Renal pelvis (tissue), 4 donors: ENCODE results near the gene B4GALNT4. TPM values are rescaled to one million over a fixed set of nuclear protein-coding genes. Genes with fewer than 3 reads are reported as not detected.
"Not testable (repeated sequence)": the region's sequence is repeated elsewhere in the genome, so short reads cannot be mapped to it uniquely, and the experiment has no call there.

ENCODE experiments used
- DNase-seq: peaks from one replicate; pipeline ENCODE4 v3.0.0-alpha.2; 2013
- polyA plus RNA-seq, 3 donors: library from polyadenylated mRNA; unstranded; fragments of 120-200 nt; gene quantifications; one replicate each; pipeline ENCODE4 v1.2.1, GENCODE V29; 2013; ENCODE audit not compliant: insufficient read length in 3 of 3

The B4GALNT4 gene
- polyA plus RNA-seq, 3 donors: 77.7 to 93.4 (median 87.2) TPM

DNA sequence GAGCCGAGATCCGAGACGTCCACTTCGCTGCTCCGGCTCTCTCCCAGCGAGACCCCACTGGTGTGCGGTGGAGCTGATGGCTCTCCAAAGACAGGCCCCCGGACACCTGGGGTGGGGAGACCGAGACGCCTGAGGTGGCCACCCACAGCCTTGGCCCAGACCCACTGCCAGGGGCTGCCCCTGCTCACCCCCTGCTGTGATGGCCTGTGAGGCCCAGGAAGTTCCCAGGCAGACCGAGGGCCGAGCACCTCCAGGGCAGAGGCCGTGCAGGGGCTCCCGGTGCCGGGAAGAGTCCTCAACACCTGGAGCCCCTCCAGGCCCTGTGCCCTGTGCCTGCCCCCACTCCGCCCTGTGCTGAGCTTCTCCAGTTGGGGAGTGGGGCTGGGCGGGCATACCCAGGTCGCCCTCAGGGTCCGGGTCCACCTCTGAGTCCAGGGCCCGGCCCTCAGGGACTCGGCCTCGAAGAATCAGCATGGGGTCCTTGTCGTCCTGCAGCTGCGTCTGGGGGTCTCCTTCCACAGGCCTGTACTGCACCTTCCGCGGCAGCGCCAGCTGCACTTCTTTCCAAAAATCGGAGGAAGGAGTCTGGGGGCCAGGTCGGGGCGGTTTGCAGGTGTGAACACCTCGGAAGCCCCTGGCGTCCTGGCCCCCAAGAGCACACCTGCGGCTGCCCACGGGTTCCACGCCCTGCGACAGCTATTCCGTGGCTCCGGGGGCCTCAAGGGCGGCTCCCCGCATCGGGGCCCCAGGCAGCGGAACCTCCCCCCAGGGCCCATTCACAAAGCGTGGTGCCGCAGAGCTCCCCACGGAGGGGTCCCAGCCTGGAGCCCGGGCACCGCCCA is 36.9 kb downstream of the B4GALNT4 start:
- no peak for DNase-seq

DNA sequence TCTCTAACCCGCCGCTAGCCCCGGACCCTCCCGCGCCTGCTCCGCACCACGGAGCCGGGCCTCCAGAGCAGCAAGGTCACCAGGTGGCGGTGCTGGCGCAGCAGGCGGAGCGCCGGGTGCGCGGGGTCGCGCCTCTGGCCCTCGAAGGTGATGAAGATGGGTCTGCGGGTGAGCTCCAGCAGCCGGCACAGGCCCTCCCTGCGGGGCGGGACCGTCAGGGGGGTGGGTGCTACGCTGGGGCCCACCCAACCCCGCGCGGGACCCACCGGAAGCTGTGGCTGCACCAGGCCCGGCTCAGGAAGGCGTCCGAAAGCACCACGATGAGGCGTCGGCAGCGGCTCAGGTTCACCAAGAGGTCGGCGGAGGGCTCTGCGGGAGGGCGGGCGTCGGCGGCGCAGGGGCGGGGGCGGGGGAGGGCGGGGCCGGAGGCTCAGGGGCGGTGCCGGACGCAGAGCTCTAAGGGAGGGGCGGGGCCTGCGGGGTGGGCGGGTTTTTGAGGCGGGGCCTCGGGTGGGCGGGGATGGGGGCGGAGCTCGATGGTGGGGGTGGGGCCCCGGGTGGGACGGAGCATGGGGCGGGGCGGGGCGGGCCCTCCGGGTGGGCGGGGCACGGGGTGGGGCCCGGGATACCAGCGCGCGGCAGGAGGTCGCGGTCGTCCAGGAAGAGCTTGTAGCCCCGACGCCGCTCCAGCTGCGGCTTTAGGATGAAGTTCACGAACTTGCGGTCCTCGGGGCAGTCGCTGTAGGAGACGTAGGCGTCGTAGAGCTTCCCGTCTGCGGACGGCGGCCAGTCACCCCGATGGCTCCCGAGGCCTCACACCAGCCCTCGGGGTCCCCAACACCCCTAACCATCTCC is 37.7 kb downstream of the B4GALNT4 start:
- DNase-seq: peak; percentile 53

DNA sequence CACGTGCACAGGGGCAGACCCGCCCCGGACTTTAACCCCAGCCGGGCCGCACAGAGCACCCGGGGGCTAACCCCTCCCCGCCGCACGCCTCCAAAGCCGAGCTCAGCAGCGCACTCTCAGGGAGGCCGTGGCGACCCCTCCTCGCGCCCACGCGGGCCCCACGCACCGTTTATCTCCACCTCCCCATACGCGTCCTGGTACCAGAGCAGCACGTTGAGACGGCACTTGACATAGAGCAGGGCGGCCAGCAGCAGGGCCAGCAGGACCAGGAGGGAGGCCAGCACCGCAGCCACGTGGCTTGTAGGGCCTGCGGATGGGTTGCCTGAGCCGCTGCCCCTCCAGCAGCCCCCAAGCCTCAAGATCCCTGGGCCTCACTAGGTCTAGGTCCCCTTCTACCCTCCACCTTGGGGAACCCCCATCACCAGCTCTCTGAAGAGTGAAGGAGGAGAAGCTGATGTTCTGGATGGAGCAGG is 38.4 kb downstream of the B4GALNT4 start:
- DNase-seq: no peak

DNA sequence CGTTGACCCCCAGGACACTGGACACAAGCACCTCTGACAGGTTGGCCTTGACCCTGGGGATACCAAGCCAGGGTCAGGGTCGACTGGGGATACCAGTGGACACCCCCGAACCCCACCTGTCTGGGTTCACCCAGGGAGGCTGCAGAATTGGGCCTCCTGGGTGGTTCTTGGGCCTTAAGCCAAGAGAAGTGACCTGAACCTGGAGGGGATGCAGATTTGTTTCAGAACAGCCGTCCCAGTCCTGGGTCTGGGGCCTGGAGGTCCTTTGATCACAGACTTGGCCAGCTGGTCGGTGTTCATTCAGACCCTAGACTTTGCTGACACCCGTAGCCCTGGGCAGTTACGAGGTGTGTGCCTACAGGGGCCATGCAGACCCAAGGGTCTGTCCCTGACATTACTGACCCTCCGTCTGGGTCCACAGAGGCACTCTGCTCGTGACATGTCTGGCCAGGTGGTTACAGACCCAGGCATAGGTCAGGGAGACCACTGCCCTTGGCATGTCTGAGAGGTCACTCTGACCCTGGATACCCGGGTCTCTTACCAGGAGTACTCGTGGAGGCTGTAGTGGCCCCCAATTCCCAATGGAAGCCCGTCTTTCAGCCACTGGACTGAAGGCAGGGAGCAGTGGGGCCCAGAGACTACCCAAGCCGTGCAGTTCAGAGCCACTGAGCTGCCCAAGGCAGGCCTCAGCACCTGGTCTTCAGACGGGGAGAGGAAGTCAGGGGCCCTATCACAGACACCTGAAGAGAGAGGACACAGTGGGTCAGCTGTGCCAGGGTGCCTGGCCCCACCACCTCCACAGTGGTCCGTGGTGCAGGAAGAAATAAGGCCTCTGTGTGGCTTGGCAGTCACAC is 39.1 kb downstream of the B4GALNT4 start:
- no peak for DNase-seq

DNA sequence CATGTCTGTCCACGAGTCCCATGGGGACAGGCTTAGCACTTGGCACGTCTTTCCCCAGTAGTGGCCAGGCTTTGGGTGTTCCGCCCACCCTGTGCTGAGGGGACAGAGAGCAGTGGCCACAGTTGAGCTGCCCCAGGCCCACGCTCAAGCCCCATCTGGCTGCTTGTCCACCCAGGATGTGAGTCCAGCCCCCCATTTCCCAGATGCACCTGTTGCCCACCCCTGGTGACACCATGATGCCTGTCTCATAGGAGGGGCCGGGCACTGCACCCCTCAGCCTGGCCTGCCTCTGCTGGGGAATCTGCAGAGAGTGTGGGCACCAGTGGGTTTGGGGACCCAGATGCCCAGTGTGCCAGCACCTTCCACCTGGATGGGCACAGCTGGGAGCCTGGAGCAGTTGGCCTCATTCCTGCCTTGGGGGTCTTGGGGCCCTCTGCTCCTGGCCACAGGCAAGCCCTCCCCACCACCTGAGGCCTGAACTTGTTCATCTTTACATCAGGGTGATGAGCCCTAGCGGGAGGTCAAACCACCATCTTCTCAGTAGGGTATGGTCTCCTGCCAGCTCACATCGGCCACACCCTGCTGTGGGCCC is 39.8 kb downstream of the B4GALNT4 start:
- DNase-seq: no peak

DNA sequence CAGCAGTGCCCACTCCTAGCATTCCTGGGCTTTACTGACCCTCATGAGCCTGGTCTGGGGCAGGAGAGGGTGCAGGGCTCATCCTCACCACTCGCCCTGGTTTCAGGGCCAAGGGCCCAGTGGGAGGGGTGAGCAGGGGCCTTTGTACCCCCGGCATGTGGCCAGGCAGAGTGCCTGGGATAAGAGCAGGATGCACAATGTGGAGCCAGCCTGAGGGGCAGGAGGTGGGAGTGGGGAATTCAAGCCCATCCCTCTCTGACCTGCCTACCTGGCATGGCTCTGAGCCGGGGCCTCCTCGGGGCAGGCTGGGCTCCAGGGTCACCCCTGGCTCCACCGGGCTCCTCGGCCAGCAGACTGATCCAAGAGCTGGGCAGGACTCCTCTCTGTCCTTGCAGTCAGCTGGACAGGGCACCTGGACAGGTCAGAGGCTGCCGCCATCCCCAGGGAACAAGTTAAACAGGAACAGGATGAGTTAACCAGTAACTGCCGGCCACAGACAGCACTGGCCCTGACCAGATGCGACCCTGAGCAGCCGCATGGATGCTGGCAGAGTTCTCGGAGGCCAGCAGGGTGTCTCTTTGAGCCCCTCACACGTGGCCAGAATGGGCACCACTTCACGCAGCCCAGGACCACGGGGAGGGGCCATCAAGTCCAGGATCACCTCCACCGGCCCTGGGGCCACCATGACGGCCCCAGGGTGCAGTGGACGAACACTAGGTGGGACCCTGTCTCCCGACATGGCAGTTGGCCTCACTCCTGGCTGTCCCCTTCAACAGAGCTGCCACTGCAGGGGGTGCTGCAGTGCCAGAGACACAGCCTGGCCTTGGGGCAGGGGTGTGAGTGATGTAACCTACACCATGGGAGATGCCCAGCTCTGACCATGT is 40.5 kb downstream of the B4GALNT4 start:
- no peak for DNase-seq

DNA sequence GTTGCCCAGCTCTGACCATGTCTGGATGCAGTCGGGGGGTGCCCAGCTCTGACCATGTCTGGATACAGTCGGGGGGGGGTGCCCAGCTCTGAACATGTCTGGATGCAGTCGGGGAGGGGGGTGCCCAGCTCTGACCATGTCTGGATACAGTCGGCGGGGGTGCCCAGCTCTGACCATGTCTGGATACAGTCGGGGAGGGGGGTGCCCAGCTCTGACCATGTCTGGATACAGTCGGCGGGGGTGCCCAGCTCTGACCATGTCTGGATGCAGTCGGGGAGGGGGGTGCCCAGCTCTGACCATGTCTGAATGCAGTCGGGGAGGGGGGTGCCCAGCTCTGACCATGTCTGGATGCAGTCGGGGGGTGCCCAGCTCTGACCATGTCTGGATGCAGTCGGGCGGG is 41.4 kb downstream of the B4GALNT4 start:
- DNase-seq: not testable (repeated sequence)

DNA sequence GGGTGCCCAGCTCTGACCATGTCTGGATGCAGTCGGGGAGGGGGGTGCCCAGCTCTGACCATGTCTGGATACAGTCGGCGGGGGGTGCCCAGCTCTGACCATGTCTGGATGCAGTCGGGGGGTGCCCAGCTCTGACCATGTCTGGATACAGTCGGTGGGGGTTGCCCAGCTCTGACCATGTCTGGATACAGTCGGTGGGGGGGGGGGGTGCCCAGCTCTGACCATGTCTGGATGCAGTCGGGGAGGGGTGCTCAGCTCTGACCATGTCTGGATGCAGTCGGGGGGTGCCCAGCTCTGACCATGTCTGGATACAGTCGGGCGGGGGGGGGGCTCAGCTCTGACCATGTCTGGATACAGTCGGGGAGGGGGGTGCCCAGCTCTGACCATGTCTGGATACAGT is 42.2 kb downstream of the B4GALNT4 start:
- not testable (repeated sequence) for DNase-seq

DNA sequence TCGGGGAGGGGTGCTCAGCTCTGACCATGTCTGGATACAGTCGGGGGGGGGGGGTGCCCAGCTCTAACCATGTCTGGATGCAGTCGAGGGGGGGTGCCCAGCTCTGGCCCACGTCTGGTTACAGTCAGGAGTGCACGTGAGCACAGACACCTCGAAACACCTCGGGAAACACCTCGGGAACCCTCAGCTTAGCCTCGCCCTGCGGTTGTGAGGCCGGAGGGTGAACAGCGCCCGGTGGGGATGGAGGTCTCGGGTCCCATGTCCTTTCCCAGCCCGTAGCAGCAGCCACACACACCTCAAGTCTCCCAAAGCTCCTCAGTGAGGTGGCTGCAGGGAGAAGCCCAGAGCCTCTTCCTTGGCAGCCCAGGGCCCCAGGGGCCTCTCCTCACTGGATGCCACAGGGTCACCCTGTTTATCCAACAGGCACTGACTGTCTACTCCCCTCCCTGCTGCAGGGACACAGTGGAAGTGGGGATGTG is 43.4 kb downstream of the B4GALNT4 start:
- no peak for DNase-seq

DNA sequence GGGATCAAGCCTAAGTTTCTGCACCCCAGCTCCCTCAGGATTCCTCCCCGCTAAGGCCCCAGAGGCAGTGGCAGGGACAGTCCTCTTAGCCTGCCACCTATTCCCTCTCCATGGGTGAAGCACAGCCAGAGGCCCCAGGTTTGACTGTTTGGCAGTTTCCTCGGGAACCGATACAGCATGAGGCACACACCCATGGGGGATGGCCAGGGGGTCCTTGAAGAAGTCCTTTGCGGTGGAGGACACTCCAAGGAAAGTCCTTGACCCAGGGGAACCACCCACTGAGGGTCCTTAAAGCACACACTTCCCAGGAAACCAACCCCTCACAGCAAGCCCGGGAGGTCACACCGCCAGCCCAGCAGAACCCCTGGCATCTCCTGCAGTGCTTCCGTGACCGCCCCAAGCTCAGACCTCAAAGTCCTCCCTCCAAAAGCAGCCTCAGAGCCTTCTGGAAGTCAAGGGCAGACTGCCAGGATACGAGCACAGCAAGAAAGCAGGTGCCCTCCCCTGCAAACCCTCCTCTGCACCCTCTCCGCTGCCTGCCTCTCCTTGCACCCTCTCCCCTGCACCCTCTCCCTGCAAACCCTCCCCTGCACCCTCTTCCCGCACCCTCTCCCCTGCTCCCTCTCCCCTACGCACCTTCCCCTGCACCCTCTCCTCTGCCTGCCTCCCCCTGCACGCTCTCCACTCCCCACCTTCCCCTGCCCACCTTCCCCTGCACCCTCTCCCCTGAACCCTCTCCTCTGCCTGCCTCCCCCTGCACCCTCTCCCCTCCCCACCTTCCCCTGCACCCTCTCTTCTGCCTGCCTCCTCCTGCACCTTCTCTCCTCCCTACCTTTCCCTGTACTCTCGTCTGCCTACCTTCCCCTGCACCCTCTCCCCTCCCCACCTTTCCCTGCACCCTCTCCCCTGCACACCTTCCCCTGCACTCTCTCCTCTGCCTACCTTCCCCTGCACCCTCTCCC is 44.1 kb downstream of the B4GALNT4 start:
- no peak for DNase-seq

DNA sequence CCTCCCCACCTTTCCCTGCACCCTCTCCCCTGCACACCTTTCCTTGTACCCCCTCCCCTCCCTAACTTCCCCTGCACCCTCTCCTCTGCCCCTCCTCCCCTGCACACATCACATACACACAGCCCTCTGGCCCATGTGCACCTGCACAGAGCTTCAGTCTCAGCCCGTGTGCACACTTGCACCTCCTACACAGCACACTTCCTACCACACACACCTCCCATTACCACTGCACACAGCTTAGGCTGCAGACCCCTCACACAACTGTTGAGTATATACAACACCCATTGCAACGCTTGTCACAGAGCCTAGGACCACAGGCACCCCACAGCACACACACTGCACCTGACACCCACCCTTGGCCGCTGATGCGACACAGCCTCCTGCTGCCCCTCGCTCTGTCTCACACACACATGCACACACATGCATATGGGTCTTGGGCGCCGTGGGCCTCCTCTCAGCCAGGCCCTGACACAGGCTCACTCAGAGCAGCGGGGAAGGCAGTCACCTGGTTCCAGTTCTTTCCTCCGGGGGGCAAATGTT is 45.1 kb downstream of the B4GALNT4 start:
- DNase-seq: no peak

DNA sequence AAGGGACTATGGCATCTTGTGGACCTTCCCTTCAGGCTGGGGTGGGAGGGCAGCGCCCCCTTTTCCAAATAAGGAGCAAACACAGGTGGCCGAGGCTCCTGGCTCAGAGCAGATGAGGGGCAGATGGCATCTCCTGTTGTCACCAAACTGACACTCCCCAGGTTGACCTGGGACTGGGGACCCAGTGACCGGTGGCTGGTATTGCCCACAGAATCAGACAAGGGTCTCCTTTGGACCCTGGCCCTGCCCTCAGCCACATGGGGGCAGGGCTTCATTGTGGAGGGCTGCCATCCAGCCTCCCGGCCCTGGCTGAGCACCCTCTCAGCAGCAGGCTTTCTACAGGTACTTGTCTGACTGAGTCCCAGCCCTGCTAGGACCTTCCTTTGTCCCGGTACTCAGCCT is 46.3 kb downstream of the B4GALNT4 start:
- no peak for DNase-seq

DNA sequence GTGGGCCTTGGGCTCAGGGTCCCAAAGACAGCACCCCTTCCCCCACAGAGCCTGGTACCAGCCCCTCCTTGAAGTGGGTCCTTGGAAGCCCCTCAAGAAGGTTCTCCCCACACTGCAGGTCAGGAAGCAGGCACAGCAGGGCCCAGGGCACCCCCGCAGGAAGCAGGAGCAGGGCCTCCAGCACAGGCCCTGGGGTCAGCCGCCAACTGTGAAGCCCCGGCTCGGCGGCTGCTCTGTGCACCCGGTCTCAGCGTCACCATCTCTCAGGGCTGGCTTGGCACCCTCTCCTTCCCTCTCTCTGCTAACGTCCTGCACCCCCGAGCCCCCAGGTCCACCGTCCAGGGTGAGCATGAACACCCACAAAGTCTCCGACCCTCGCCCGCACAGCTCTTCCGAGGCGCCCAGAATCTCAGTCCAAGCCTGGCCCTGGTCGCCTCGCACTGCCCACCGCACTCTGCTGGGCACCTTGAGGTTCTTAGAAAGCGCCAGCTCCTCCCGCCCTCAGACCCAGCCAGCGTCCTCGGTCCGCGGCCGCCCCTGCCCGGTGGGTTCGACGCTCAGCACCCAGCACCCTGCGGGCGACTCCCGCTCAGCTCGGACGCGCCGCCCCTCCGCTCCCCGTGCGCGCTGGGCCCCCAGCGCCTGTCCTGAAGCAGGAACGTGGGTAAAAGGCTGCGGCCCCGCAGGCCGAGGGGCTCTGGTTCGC is 46.9 kb downstream of the B4GALNT4 start:
- no peak for DNase-seq

DNA sequence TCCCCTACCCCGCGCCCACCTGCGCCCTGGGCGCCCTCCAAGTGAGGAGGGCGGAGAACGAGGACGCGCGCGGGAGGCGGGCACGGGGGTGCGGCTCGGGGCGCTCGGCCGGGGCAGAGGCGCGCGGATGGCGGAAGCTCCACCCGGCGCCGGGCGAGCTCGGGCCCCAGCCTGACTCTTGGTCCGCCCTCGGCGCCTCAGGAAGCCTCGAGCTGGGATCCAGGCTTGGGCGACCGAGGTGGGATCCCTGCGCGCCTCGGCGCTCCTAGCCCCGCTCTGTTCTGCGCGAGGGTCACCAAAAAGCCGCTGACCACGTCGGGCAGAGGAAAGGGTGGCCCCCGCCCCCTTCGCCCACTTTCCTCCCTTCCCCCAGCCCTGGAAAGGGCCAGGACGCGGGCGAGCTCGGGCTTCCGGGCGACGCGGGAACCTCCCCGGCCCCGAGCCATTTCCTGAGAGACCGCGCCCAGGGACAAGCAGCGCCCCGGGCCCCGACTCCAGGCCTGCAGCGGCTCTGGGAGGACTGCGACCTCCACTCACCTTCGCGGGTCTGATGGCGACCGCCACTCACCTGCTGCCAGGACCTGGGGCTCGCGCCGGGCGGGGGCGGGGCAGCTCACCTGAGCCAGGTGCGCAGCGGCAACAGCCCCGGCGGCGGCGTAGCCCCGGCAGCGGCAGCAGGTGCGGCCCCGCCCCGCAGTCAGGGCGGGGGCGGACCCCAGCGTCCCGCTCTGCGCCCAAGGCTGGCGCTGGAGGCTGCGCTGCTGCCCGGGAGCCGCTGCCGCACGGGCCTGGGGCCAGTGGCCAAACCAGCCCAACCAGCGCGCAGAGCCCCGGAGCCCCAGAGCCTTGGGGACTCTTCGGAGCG is 47.7 kb downstream of the B4GALNT4 start:
- DNase-seq: no peak

DNA sequence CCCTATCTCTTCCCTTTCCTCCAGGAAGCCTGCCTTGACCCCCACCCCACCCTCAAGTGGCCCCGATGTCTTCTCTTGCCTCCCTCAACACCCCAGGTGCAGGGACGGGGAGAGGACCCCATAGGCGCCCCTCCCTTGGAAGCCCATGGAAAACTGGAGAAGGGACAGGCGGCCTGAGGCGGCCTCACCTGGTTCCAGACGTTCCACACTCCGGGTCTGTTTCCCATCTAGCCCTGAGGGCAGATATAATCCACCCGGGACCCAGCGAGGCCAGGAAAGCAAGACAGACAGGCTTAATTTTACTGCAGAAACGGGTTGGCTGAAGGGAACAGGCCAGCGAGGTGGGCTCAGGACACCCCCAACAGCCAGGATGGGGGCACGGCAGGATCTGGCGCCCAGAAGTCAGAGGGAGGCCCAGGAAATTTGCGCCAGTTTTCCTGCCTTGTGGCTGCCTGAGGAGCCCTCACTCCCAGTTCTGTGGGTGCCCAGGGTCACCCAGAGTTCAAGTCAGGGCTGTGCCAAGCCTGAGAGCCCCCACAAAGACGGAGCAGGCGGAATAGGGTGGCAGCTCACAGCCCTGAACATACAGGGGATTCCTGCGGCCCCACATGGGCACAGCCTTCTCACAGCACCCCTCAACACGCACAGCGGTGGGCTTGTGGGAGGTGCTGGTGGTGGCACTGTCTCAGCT is 48.5 kb downstream of the B4GALNT4 start:
- DNase-seq: no peak
